CD4-positive, alpha-beta T cell treated with Interleukin-2 at 100 ng/mL for 4 hours (primary cell): Measurements from ENCODE around the gene ZNF618.

Experiments
- DNase-seq: peaks from one replicate; pipeline ENCODE4 v3.0.0-alpha.2; 2020; ENCODE audit warnings: low spot score

ZNF618 gene

DNA sequence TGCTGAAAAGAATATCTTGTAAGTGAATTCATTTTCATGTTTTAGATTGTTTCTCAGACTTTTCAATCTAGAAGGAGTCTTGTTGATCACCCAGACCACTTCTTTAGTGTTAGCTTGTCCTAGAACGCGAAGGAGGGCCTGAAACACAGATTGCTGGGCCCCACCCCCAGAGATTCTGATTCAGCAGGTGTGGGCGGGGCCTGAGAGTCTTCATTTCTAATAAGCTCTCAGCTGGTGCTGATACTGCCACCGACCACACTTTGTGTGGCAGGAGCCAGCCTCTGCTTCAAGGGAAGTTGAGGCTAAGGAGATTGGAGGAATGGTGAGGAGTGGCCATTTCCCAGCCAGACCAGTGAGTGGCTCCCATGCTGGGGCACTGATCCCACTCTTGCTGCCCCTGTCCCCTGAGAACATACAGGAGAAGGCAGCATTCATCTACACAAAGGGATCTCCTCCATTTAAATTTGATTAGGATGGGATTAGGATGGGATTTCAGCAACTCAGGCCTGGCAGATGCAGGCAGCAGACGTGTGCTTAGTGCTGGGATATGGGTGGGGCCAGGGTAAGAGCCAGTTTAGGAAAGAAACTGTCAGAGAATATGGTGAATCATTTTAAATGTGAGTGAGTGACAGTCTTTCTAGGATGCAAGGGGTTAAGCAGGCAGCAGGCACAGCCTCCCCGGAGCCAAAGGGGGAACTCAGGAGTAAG is 35.9 kb downstream of the ZNF618 start:
- DNase-seq, result no peak

GRCh38 chr9:113912816-113913215 is 36.7 kb downstream of the ZNF618 start:
- DNase-seq, result no peak

DNA sequence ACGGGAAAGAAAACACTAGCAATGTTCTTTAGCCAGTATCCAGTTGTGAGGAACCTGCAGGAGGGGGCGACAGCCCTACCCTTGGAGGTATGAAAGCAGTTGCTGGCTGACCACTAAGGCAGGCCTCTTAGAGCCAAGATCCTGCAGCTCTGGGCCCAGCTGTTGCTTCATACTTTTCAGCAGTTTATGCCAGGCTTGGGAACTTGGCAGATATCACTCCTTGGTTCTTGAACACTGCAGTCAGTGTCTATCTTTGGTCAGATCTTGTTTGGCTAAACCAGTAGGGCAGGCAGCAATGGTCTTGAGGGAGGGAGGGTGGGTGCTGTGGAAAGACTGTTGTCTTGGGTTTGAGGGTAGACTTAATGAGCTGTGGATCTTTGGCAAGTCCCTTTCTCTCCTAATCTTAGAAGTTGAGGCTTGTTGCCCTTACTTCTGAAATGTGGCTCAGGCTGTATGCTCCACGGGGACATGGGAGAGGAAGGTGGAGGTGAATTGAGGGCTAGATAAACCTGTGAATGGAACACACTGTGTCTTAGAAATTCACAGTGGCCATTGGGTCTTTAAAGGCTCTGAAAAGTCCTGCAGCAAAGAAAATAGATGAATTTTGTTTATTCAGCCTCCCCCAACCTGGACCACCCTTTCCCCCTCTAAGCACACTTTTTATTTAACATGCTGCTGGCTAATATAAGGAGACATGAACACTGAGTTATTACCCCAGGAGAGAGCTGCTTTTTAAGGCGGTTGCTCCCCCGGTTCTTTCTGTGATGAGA is 37.5 kb downstream of the ZNF618 start:
- no peak for DNase-seq

DNA sequence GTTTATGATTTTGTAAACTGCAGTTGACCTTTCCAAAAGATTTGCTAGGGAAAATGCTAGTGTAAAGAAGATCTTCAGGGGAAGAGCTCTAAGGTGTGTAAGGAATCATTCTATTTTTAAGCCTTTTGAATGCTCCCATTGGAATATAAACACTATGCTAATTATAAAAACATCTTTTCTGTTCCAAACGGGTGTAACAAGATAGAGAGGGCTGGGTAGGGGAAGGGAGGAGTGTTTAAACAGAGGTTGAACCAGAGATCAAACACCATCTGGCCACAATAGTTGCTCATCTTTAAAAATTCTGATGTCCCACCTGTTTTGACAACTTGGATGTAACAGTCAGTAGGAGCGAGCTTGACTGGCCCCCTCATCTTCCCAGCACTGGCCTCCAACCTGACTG is 38.4 kb downstream of the ZNF618 start:
- DNase-seq, result no peak

GRCh38 chr9:113915817-113916434 is 39.8 kb downstream of the ZNF618 start:
- no peak for DNase-seq

GRCh38 chr9:113916931-113917330 is 40.8 kb downstream of the ZNF618 start:
- DNase-seq, result no peak

DNA sequence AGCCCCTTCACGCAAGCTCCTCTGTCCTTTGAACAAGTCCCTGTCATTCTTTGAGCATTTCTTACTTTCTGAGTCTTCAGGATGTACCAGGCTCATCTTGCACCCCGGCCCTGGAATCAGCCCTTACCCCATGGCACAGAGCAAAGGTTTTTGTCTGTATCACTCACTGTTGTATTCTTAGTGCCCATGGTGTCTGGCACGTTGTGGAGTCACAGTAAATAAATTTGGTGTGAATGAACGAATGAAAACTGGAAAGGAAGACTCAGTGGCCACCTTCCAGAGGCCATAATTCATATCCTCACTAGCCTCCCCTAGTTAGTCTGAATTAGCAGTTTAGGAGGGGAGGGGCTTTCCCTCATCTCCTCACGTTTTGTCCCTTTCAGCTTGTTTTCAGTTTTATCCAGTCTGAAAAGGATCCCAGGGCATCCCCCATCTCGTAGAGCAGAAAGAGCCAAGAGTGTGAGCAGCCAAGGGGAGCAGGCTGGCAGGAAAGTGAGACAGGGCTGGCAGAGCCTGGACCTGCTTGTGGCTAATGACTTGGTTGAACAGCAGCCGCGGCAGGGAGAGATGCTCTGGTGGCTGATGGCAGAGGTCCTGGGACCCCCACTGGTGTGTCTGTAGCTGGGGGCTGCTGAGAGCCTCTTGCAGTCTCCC is 42.7 kb downstream of the ZNF618 start:
- DNase-seq, result no peak

DNA sequence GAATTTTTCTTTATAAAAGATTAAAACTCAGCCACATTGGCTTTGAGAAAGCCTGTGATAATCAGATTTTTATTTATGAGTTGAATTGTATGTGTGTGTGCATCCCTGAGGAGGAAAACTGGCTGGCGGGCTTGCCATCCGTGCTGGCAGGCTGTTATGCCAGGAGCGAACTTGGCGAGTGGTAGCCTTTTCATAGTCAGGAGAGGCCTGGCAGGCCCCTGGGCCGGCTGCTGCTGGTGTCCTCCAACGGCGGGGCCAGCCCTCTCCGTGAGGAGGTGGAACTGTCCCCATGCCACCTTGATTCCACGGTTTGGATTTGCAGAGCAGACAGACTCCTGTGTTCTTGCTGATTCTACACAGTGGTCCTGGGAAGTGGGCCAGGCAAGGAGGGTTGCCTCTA is 43.3 kb downstream of the ZNF618 start:
- no peak for DNase-seq

GRCh38 chr9:113919871-113920270 is 43.8 kb downstream of the ZNF618 start:
- DNase-seq, result no peak

DNA sequence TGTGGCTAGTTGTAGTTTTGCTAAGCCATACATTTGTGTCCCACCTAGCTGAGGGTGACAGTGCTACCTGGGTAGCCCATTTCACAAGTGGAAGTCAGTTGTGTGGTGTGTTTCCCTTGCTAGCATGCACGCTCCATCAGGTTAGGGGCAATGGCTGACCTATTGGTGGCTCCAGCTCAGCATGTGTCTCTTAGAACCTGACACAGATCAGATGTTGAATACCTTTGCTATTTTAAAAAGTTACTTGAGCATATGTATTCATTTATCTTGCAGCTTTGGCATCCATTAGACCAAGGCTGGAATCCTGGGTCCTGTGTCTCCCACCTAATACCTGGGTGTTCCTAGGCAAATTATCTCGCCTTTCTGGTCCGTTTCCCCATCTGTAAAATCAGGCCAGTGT is 44.8 kb downstream of the ZNF618 start:
- no peak for DNase-seq

GRCh38 chr9:113921396-113921925 is 45.4 kb downstream of the ZNF618 start:
- no peak for DNase-seq

DNA sequence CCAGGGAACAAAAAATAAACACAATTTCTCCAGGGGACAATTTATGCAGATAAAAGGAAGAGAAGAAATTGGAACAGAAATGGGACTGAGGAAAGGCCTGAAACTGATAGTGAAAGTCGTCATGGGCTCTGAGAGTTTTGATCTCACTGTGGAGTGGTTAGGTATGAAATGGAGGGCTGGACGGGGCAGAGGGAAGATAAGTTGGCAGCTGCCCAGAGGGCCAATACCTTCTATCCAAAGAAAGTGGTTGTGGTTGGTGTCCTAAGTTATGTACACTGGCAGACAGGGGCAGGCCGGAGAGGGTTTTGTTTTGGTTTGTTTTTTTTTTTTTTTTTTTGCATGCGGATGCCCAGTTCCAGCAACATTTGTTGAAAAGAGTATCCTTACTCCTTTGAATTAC is 46.1 kb downstream of the ZNF618 start:
- no peak for DNase-seq

GRCh38 chr9:113926211-113926610 is 50.1 kb downstream of the ZNF618 start:
- DNase-seq, result no peak

- DNase-seq, result no peak
These were observed 51.2 kb downstream of the ZNF618 start for GRCh38 chr9:113927277-113927676.

DNA sequence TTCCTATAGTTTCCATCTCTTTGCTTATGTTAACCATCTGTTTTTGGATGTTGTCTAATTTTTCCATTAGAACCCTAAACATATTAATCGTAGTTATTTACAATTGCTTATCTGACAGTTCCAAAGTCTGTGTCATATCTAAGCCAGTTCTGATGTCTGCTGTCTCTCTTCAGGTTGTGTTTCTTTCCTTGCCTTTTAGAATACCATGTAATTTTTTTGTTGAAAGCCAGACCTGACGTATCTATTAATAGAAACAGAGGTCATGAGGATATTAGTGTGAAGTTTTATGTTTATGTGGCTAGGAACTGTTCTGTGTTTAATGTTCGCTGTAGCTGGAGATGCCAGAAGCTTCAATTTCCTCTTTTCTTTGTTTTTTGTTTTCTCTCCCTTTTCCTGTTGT is 52.2 kb downstream of the ZNF618 start:
- no peak for DNase-seq

GRCh38 chr9:113929634-113930389 is 53.7 kb downstream of the ZNF618 start:
- no peak for DNase-seq

DNA sequence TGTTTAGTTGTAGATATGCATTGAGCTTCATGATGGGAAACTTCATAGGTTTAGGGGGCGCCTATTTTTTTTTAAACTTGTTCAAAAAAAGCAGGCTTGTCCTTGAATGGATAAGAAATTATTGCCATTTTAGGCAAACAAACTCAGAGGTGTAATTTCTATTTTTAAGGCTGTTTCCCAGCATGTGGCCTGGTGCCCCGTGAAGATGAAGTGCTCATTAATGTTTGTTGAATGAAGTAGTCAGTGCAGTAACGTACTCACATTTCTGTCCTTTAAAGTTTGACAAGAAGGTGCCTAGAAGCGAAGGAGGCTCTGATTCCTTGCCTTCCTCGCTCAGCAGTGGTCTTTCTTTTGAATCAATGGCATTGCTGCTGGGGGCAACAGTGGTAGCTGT is 54.3 kb downstream of the ZNF618 start:
- DNase-seq, result no peak

DNA sequence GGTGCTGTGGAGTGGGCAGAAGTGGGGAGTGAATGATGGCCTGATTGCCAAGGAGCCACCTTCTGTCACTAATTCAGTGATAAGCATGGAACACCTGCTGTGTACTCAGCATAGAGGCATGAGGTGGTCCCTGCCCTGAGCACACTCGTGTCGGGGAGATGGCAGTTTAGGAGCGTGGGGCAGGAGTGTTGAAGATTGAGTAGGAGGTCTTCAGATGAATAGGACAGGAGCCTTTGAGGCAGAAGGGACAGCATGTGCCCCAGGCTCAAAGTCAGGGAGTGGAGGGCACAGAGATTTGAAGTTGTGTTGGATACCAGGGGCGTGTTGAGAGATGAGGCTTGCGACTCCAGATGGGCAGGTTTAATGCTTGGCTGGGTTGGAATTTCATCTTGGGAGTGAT is 55.0 kb downstream of the ZNF618 start:
- no peak for DNase-seq

DNA sequence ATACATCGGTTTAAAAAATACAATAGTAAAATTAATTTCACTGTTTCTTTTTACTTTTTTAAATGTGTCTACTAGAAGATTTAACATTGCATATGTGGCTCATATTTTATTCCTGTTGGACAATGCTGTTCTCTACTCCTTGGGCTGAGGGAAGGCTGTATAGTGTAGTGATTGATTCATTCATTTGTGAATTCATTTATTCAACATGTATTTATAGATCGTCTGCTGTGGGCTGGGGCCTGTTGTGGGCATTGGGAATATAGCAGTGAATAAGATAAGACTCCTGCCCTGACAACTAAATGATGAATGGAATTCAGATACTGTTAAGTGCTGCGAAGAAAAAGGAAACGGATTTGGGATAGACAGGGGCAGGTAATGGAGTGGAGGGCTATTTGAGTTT is 55.7 kb downstream of the ZNF618 start:
- no peak for DNase-seq

DNA sequence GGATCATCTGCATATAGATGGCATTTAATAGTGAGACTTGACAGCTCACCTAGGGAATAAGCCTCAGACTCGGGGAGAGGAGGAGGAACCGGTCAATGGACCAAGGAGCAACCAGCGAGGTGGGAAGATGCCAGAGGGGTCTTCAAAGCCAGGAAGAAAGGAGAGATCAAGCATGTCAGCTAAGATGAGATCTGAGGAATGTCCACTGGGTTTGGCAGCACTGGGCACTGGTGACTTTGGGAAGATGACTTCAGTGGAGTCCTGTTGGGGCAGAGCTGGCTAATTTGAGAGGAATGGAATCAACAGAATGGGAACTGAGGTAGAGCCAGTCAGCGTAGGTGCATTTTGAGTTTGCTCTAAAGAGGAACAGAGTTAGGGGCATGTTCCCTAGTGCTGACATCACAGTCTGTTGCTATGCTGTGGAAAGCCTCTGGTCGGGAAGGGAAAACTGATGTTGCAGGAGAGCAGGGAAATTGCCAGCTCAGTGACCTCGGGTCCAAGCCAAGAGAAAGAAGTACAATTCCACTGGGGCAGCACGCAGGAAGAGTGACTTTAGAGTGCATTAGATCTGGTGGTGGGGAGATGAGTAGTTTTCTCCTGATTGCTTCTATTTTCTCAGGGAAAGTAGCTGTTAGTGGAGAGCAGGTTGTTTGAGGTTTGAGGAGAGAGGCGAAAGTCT is 56.9 kb downstream of the ZNF618 start:
- no peak for DNase-seq

DNA sequence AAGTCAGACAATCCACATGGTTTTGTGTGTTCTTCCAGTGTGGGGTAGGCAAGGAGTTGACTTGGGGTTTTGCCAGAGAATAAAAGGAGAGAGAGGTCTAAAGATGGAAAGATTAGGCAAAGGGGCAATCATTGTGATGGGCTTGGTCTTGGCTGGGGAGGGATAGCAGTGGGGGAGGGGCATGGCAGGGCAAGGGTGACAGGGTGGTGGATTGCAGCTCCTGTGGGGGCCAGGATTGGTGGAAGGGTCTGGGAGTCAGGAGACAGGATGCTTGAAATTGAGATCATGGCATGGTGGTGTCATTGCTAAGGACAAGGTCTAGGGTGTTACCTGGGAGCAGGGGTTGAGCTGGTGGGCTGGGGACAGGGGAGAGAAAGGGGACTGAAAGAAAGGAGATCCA is 57.6 kb downstream of the ZNF618 start:
- no peak for DNase-seq
